A549 (cell line): ENCODE data around the gene CERS2. TPM values are rescaled to one million over a fixed set of nuclear protein-coding genes. Genes with fewer than 3 reads are reported as not detected.
A peak's percentile ranks its signal among the peaks of the same experiment; 100 is the strongest.

Experiments
- ATAC-seq, 2 experiments: fragments of 200-7000 bp in 1 of 2; fragments of >200 bp in 1 of 2; cut with Nextera tagmentation in 1 of 2; cut with Tn5 transposase in 1 of 2; 3 replicates each; pipeline versions ENCODE4 v1.8.0 to v1.9.1; 2018 to 2020; ENCODE audit warnings: mild to moderate bottlenecking in 1 of 2, moderate library complexity in 1 of 2
- CTCF ChIA-PET: fragments of 300-600 bp; sonication (Branson Sonifier 250); formaldehyde crosslinking; extraction: SDS; loops from one replicate; lab custom pipeline; 2021; ENCODE audit warnings: antibody characterized with exemption, inconsistent platforms; lab: Yijun Ruan, JAX
- POLR2A ChIA-PET: fragments of 350-600 bp; formaldehyde crosslinking; extraction: SDS; loops from one replicate; lab custom pipeline; 2021; ENCODE audit warnings: antibody characterized with exemption, inconsistent platforms; lab: Yijun Ruan, JAX
- DNase-seq, 2 experiments: peaks; one replicate each; pipeline versions ENCODE4 v3.0.0 to v3.0.0-alpha.2; 2011 to 2016; ENCODE audit warnings: low read depth in 1 of 2, low spot score in 1 of 2
- FAIRE-seq: peaks from 2 replicates; lab custom pipeline; 2011; peaks lifted over from hg19 to GRCh38; lab: Jason Lieb, UNC
- H3K27ac ChIP-seq, 2 experiments: fragments of >200 bp; sonication (Bioruptor Twin); formaldehyde crosslinking; 3 replicates each; pipeline ENCODE4 v1.5.1; 2016 to 2017
- H3K4me1 ChIP-seq: fragments of >200 bp; sonication (Bioruptor Twin); formaldehyde crosslinking; 3 replicates; pipeline ENCODE4 v1.6.1; 2016
- H3K4me2 ChIP-seq: fragments of >200 bp; sonication (Bioruptor Twin); formaldehyde crosslinking; 3 replicates; pipeline ENCODE4 v1.6.1; 2016
- H3K4me3 ChIP-seq: fragments of >200 bp; sonication (Bioruptor Twin); formaldehyde crosslinking; 3 replicates; pipeline ENCODE4 v1.5.1; 2016
- H3K9me3 ChIP-seq: fragments of >200 bp; sonication (Bioruptor Twin); formaldehyde crosslinking; 3 replicates; pipeline ENCODE4 v1.6.1; 2016
- BCL3 ChIP-seq: fragments of >200 bp; sonication (Bioruptor Twin); formaldehyde crosslinking; IDR thresholded peaks from 3 replicates; pipeline ENCODE4 v1.6.1; 2016
- CBX2 ChIP-seq: fragments of 200-600 bp; sonication (generic); IDR thresholded peaks from 2 replicates; pipeline ENCODE4 v1.6.1; 2016; ENCODE audit warnings: low read depth, mild to moderate bottlenecking, borderline replicate concordance
- CHD4 ChIP-seq: fragments of 200-600 bp; sonication (generic); IDR thresholded peaks from 2 replicates; pipeline ENCODE4 v1.6.1; 2016; ENCODE audit warnings: antibody characterized with exemption, mild to moderate bottlenecking, borderline replicate concordance
- CTCF ChIP-seq: fragments of >200 bp; sonication (Bioruptor Twin); formaldehyde crosslinking; IDR thresholded peaks from 3 replicates; pipeline ENCODE4 v1.5.1; 2016
- FOSB ChIP-seq: fragments of 250-450 bp; sonication (Bioruptor Pico); IDR thresholded peaks from 2 replicates; pipeline ENCODE4 v1.5.0; 2020; ENCODE audit warnings: mild to moderate bottlenecking, moderate library complexity
- FOXS1 ChIP-seq: fragments of 250-450 bp; sonication (Bioruptor Pico); IDR thresholded peaks from 2 replicates; pipeline ENCODE4 v1.5.0; 2020; ENCODE audit warnings: mild to moderate bottlenecking, moderate library complexity
- HDAC2 ChIP-seq: fragments of 200-600 bp; sonication (generic); IDR thresholded peaks from 2 replicates; pipeline ENCODE4 v1.6.1; 2016
- HEYL ChIP-seq: fragments of 250-450 bp; sonication (Bioruptor Pico); IDR thresholded peaks from 2 replicates; pipeline ENCODE4 v1.8.0; 2021; ENCODE audit warnings: mild to moderate bottlenecking, moderate library complexity
- HOXA7 ChIP-seq: fragments of 250-450 bp; sonication (Bioruptor Pico); IDR thresholded peaks from 2 replicates; pipeline ENCODE4 v1.5.0; 2020; ENCODE audit warnings: mild to moderate bottlenecking, moderate library complexity
- JUN ChIP-seq, 2 experiments: fragments of >200 bp; sonication (Bioruptor Twin); formaldehyde crosslinking; IDR thresholded peaks; 2 replicates in 1 of 2; 3 replicates in 1 of 2; pipeline ENCODE4 v1.6.1; 2016 to 2017
- MAFK ChIP-seq: fragments of 450-650 bp; IDR thresholded peaks from 2 replicates; pipeline ENCODE4 v1.6.1; 2014; ENCODE audit not compliant: partially characterized antibody
- MAX ChIP-seq: IDR thresholded peaks from 2 replicates; pipeline ENCODE4 v1.6.1; 2012
- MAZ ChIP-seq: fragments of 150-350 bp; IDR thresholded peaks from 2 replicates; pipeline ENCODE4 v1.6.1; 2014; ENCODE audit warnings: antibody characterized with exemption, low read depth, low read length, borderline replicate concordance
- NPAS2 ChIP-seq: fragments of 250-450 bp; sonication (Bioruptor Pico); IDR thresholded peaks from 2 replicates; pipeline ENCODE4 v1.8.0; 2022; ENCODE audit warnings: mild to moderate bottlenecking, moderate library complexity, borderline replicate concordance
- PHF8 ChIP-seq: fragments of 200-600 bp; sonication (generic); IDR thresholded peaks from 2 replicates; pipeline ENCODE4 v1.6.1; 2016; ENCODE audit warnings: low read depth, mild to moderate bottlenecking, antibody characterized with exemption, moderate library complexity, borderline replicate concordance
- RAD21 ChIP-seq, 2 experiments: fragments of >200 bp in 1 of 2; sonication (Bioruptor Twin) in 1 of 2; formaldehyde crosslinking in 1 of 2; IDR thresholded peaks in 1 of 2; conservative IDR thresholded peaks in 1 of 2; 2 replicates in 1 of 2; 3 replicates in 1 of 2; pipeline ENCODE4 v1.6.1; 2012 to 2018; ENCODE audit warnings: inconsistent platforms in 1 of 2
- RCOR1 ChIP-seq: fragments of 150-350 bp; IDR thresholded peaks from 2 replicates; pipeline ENCODE4 v1.6.1; 2014; ENCODE audit warnings: antibody characterized with exemption, low read length, low read depth
- RNF2 ChIP-seq: fragments of 200-600 bp; sonication (generic); IDR thresholded peaks from 2 replicates; pipeline ENCODE4 v1.6.1; 2016; ENCODE audit warnings: low read depth, mild to moderate bottlenecking, antibody characterized with exemption, moderate library complexity, borderline replicate concordance
- SMC3 ChIP-seq: fragments of >200 bp; sonication (Bioruptor Twin); formaldehyde crosslinking; IDR thresholded peaks from 3 replicates; pipeline ENCODE4 v1.6.1; 2018; ENCODE audit warnings: inconsistent platforms
- WGBS: methylation state at CpG from one replicate; pipeline ENCODE4 v1.1.6; 2017; ENCODE audit errors: missing lambda C conversion rate; 5-methylcytosine and 5-hydroxymethylcytosine counted together
- polyA plus RNA-seq, 4 experiments: library from polyadenylated mRNA; depleted of rRNA in 3 of 4; stranded (reverse); fragments of >200 nt; fragmentation: RNase III in 1 of 4; extraction: RNeasy Plus Mini Kit Qiagen cat#74134 plus additional on column Dnase treatment in 1 of 4; gene quantifications; 2 replicates in 3 of 4; 3 replicates in 1 of 4; pipeline ENCODE4 v1.2.3, GENCODE V29; 2011 to 2017

CERS2 gene
- polyA plus RNA-seq, 2 of the 4 experiments (the other 2 are of a cell fraction) = 196 to 356 TPM

- H3K4me2 ChIP-seq = no peak overlapping the region
- 0 out of 3 replicates have a peak, but pooled peaks cover 4% of the 10 kb centered on the region for H3K4me1 ChIP-seq
- ChIA-PET CTCF (interaction anchor here (0.6 to 26.8 kb wide), 8 partner anchors 3 to 322 kb away, joined by 3 to 586 read pairs (median 4); partner anchors contain the start of genes ANXA9, C1orf56, CERS2 and MINDY1), POLR2A (no interaction called here)
- ATAC-seq = no peak
- 85% methylated on average over 17 of the region's 17 CpGs for WGBS
- no peak overlapping the region for H3K4me3 ChIP-seq
- no peak for DNase-seq
- FAIRE-seq = no peak
- H3K27ac ChIP-seq = no peak overlapping the region
- TF ChIP-seq PHF8 = no peak
- no peaks in the 10 kb centered on the region for H3K9me3 ChIP-seq
Measured at GRCh38 chr1:150999051-150999674, 24.5 kb upstream of the CERS2 start.

- Histone ChIP-seq H3K4me3 (no peak overlapping the region), H3K4me2 (no peak overlapping the region), H3K4me1 (0 out of 3 replicates have a peak, but pooled peaks cover 4% of the 10 kb centered on the region), H3K27ac (no peak overlapping the region), H3K9me3 (no peaks in the 10 kb centered on the region)
- DNase-seq (no peak), FAIRE-seq (no peak), ATAC-seq (no peak)
- 52% methylated on average over 5 of the region's 5 CpGs for WGBS
- TF ChIP-seq RNF2 = no peak
- no peak for TF ChIP-seq CHD4
- TF ChIP-seq HDAC2 = no peak
- TF ChIP-seq CBX2 = no peak
- TF ChIP-seq HOXA7 = no peak
- TF ChIP-seq MAX = no peak
- no peak for TF ChIP-seq PHF8
- TF ChIP-seq JUN (IDR thresholded peaks at IDR 0.05) = no peak
- no peak for TF ChIP-seq BCL3
- no peak for TF ChIP-seq FOSB (CRISPR knock-in tag)
- no peak for TF ChIP-seq MAFK
- CTCF ChIA-PET = interaction anchor here (0.7 to 26.8 kb wide), 7 partner anchors 2 to 743 kb away, joined by 3 to 586 read pairs (median 11); partner anchors contain the start of genes ANXA9, CERS2 and MINDY1
- POLR2A ChIA-PET = no interaction called here
Measured at GRCh38 chr1:150997949-150998348, 23.3 kb upstream of the CERS2 start.

- FAIRE-seq (no peak), DNase-seq (no peak), ATAC-seq (no peak)
- CTCF ChIA-PET = interaction anchor here (0.7 to 26.8 kb wide), 11 partner anchors 1 to 742 kb away, joined by 3 to 586 read pairs (median 6); partner anchors contain the start of genes ANXA9, CERS2 and MINDY1
- no peak for TF ChIP-seq RCOR1
- TF ChIP-seq MAZ = no peak
- TF ChIP-seq NPAS2 (CRISPR knock-in tag) = no peak
- no peak overlapping the region for H3K4me3 ChIP-seq
- POLR2A ChIA-PET = no interaction called here
- no peaks in the 10 kb centered on the region for H3K9me3 ChIP-seq
- WGBS = 88% methylated on average over 20 of the region's 20 CpGs
- H3K27ac ChIP-seq = no peak overlapping the region
- H3K4me2 ChIP-seq = no peak overlapping the region
- H3K4me1 ChIP-seq = 0 out of 3 replicates have a peak, but pooled peaks cover 4% of the 10 kb centered on the region
Measured at GRCh38 chr1:150997126-150997872, 22.7 kb upstream of the CERS2 start.

GRCh38 chr1:150995896-150996295 lies 21.3 kb upstream of the CERS2 start:
- POLR2A ChIA-PET = no interaction called here
- H3K4me2 ChIP-seq = peak overlapping the region; percentile 19; the same call in 1 of the 3 replicates
- no peak for TF ChIP-seq HEYL (CRISPR knock-in tag)
- TF ChIP-seq FOXS1 (CRISPR knock-in tag) = no peak
- TF ChIP-seq CTCF = peak; percentile 89
- peak; percentile 75 to 86 for TF ChIP-seq RAD21 (conservative IDR thresholded peaks at IDR 0.05 in 1 of 2, IDR thresholded peaks at IDR 0.05 in 1 of 2)
- peak; percentile 63 for TF ChIP-seq SMC3

More at GRCh38 chr1:150995896-150996295, 21.3 kb upstream of the CERS2 start:
- no peaks in the 10 kb centered on the region for H3K9me3 ChIP-seq
- 0 out of 3 replicates have a peak, but pooled peaks cover 4% of the 10 kb centered on the region for H3K4me1 ChIP-seq
- no peak for FAIRE-seq
- H3K27ac ChIP-seq = no peak overlapping the region
- 16% methylated on average over 9 of the region's 9 CpGs for WGBS
- CTCF ChIA-PET = interaction anchor here (0.5 to 26.8 kb wide), 34 partner anchors 0 to 1063 kb away, joined by 3 to 586 read pairs (median 4); partner anchors contain the start of genes ANXA9, BNIPL, CDC42SE1 and CERS2
- H3K4me3 ChIP-seq = no peak overlapping the region
- DNase-seq = no peak
- peak in 1 of 2 experiments; percentile 76; a peak in 3 of 6 replicates for ATAC-seq
